GM15510 (cell line): ENCODE measurements around the gene SLX4IP.

ENCODE experiments used
- POLR2A ChIP-seq: IDR thresholded peaks from 3 replicates; pipeline ENCODE4 v1.6.1; 2011; ENCODE audit warnings: borderline replicate concordance; ENCODE audit not compliant: insufficient read length; ENCODE audit errors: extremely low read depth

Gene SLX4IP

DNA sequence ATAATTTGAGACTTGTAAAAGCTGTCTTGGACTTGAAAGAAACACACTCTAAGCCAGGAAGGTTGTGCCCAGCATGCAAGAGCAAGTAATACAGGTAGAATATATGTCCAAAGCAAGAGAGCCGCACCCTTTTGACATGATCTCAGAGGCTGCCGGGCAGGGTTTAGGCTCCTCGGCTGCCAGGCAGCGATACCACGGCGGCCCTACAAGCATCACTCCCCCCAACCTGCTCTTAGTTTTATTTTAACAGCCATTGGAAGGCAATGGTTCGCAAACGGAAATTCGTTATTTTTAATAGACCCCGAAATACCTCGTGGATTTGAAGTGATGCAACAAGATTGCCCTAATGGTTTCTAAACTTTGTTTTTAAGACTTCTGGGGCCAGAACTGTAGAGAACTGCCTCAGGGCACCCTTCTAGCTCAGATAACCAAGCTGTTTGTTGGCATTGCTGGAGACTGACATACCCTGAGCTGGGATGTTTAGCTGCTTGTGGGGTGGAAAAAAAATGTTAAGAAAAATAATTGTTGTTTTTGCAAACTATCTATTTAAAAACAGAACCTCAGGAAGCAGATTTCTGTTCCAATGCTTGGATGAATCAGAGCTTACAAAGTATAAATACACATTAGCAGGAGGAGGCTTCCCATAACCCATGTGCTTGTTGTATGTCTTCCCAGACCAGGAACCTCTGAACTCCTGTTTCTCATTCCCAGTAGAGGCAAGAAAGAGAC, 199.7 kb downstream of the SLX4IP start:
- no peak for TF ChIP-seq POLR2A

- TF ChIP-seq POLR2A = no peak
These were observed 200.5 kb downstream of the SLX4IP start for GRCh38 chr20:10635476-10636208.

DNA sequence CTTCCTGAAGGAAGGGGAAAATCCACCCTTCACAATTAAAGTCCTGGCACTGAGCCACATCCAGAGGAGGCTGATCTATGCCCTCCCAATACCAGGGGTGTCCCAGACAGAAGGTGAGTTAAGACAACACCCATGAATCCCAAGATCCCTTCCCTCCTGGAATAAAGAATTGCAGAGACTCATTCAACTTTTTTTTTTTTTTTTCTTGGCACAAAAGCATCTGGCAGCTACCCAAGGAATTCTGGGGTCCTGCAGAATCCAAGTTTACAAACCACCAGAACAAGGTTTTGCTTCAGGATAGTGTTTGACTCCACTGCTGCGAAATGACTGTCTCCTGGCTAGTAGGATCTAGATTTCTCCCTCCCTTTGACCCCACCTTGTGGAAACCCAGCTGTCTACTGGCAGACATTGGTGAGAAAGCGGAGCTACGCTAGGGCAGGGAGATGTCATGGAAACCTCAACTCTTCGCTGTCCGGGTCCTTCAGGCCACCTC, 201.3 kb downstream of the SLX4IP start:
- no peak for TF ChIP-seq POLR2A

GRCh38 chr20:10637031-10637559, 202.0 kb downstream of the SLX4IP start:
- no peak for TF ChIP-seq POLR2A

DNA sequence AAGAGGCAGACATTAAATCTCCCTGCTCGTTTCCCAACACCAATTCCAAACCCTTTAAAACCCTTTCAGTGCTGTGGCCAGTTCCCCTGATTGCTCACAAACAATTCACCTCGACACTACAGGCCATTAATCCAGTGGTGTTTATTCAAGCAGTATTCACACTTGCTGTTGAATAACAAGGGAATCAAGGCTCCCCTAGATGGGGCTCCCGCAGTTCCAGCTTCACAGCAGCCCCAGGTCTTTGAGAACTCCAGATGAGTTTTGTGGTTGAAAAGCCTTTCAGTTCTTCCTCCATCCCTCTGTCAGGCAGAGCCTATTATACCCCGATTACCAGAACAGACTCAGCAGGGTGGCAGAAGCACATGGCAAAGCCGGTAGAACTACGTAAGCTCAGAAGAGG, 202.5 kb downstream of the SLX4IP start:
- no peak for TF ChIP-seq POLR2A

GRCh38 chr20:10639077-10639736, 204.1 kb downstream of the SLX4IP start:
- TF ChIP-seq POLR2A = no peak

GRCh38 chr20:10639737-10640556, 204.8 kb downstream of the SLX4IP start:
- no peak for TF ChIP-seq POLR2A

DNA sequence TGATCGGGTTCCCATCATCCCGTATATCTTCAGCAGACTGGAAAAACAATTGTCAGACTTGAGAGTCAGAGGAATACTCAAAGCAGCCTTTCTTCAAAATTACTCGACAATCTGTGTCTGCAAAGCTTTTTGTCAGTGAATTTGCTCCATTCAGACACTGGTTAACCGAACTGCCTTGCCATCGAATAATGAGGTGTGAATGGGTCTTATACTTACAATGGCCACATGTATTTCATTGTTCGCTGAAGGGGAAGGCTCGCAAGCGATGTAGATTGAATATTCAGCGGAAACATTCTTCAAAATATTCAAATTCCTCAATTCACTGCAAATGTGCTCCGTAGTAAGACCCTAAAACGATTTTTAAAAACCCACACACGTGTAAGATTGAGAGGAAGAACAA, 205.8 kb downstream of the SLX4IP start:
- TF ChIP-seq POLR2A = no peak

- no peak for TF ChIP-seq POLR2A
These were observed 206.4 kb downstream of the SLX4IP start for GRCh38 chr20:10641467-10641866.

- TF ChIP-seq POLR2A = no peak
These were observed 206.8 kb downstream of the SLX4IP start for GRCh38 chr20:10641893-10642292.

- no peak for TF ChIP-seq POLR2A
These were observed 207.9 kb downstream of the SLX4IP start for GRCh38 chr20:10642856-10643559.

DNA sequence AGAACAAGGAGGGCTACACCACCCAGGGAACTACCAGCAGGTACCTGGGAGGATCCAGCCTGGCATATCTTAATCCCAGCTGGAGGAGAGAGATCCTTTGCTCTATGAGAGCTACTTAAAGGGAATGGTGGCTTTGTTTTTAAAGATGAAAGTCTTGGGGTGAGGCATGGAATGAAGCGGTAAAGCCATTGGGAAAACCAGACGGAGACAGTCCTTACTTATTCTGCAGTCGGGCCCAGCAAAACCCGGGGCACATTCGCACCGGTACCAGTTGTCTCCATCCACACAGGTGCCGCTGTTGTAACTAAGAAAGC, 208.4 kb downstream of the SLX4IP start:
- no peak for TF ChIP-seq POLR2A

DNA sequence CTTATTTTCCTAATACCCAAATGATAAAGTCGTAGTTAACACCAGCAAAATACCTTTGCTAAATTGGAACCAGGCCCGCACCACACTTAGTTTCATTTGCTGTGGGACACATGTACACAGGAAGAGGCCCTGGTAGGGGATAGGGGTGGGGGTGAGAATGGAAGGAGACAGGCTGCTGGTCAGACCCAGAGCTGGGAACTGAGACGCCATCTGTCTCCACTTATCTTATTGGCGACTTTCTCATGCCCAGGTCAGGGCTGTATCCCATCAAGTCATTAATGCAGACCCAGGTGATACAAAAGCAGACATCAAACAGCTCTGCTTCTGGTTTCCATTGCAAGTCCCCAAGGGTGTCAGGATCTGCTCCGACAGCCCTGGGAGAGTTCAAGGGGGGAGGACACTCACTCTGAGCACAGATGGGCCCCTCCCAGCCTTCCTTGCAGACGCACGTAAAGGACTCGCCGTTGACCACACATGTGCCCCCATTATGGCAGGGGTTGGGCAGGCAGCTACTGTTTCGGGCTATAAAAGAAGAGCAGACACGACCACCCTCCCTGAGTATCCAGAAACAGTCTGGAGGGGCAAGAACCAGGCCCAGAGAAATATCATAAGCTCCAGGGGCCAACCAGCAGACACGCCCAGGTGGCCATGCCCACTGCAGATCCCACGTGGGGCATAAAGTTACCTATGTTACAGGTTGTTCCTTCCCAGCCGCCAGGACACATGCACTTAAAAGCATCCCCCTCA, 209.5 kb downstream of the SLX4IP start:
- TF ChIP-seq POLR2A = no peak
